Measurements from ENCODE around the gene POGK.
"Not testable (repeated sequence)": the region's sequence is repeated elsewhere in the genome, so short reads cannot be mapped to it uniquely, and the experiment has no call there.

Gene POGK, protein sequence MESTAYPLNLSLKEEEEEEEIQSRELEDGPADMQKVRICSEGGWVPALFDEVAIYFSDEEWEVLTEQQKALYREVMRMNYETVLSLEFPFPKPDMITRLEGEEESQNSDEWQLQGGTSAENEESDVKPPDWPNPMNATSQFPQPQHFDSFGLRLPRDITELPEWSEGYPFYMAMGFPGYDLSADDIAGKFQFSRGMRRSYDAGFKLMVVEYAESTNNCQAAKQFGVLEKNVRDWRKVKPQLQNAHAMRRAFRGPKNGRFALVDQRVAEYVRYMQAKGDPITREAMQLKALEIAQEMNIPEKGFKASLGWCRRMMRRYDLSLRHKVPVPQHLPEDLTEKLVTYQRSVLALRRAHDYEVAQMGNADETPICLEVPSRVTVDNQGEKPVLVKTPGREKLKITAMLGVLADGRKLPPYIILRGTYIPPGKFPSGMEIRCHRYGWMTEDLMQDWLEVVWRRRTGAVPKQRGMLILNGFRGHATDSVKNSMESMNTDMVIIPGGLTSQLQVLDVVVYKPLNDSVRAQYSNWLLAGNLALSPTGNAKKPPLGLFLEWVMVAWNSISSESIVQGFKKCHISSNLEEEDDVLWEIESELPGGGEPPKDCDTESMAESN

DNA sequence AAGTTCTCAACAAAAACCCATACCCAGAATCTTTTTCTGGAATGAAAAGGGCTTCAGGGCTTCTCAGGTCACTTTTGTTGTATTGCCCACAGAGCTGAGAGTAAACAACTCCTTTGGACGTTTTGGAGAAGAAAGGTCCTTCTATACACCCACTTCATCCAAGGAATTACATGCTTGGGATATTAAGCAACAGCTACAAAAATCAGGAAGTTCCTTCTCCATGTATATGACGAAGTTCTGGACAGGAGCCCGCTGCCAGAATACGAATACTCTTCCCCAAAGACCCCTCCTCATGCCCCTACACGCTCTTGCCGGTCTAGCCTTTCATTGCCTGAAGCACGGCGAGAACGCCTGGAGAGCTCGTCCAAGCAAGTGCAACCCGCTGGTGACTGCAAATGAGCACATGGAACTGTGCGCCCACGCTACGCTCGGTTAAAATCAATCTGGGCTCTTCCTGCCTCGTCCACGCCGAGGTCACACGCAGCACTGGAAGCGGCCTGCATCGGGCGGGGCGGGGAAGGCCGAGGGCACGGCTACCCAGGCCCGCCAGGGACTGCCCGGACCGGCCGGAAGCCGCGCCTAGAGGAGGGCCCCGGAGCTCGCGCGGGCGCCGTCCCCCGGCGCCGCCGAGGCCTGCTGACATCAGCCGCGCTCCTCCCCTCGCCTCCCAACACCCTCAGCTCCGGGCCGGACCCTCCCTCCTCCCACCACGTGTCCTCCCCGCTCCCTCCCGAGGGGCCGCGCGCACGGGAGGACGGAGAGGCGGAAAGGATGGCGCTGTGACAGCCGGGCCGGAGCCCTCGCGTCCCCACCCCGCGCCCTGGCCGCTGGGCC lies at the start of gene POGK:
TSS of gene POGK (plus strand) at position 710 of the 834 bp plus-strand sequence. CDS start 1,482 bp downstream, outside the sequence.
- no peak for DNase-seq (ENCODE audit: low spot score)

DNA sequence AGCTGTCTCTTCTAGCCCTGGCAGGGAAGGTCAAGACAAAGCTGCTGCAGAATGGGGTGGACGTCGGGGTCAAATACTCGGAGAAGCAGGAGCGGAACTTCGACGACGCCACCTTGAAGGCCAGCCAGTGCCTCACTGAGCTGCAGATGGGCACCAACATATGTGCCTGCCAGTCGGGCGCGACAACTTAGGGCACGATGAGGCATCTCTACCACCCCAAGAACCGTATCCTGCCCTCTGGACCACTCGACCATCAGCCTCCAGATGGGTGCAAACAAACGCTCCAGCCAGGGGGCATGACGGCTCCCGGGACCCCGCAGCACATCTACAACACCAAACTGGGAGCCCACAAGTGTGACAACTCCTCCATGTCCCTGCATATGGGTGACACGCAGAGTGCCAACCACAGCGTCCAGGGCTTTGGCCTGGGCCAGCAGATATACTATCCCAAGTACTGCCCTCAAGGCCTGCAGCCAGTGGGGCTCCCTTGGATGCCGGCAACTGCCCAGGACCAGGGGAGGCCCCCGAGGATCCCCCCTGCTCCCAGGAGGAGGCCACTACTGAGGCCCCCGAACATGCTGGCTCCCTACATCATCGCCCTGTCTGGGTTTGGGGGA lies 42.5 kb upstream of the POGK start:
- DNase-seq (ENCODE audit: low spot score): no peak

DNA sequence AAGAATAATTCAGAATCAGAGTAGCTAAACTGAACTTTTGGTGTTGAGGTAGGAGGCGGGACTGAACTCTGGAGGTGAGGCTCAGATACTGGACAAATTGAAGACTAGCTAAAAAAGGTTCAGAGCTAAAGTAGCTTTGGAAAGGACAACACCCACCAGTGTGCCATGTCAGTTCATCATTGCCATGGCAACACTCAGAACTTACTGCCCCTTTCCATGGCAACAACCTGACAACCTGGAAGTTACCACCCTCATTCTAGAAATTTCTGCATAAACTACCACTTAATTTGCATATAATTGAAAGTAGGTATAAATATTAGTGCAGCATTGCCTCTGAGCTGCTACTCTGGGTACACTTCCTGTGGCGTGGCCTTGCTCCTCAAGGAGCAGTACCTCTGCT lies 30.3 kb upstream of the POGK start:
- DNase-seq (ENCODE audit: low spot score): no peak

DNA sequence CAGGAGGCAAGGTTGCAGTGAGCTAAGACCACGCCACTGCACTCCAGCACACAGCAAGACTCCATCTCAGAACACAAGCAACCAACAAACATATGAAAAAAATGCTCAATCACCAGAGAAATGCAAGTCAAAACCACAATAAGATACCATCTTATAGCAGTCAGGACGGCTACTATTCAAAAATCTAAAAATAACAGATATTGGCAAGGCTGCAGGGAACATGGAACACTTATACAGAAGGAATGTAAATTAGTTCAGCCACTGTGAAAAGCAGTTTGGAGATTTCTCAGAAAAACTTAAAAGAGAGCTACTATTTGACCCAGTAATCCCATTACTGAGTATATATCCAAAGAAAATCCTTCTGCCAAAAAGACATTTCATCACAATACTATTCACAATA lies 27.6 kb upstream of the POGK start:
- no peak for DNase-seq (ENCODE audit: low spot score)

DNA sequence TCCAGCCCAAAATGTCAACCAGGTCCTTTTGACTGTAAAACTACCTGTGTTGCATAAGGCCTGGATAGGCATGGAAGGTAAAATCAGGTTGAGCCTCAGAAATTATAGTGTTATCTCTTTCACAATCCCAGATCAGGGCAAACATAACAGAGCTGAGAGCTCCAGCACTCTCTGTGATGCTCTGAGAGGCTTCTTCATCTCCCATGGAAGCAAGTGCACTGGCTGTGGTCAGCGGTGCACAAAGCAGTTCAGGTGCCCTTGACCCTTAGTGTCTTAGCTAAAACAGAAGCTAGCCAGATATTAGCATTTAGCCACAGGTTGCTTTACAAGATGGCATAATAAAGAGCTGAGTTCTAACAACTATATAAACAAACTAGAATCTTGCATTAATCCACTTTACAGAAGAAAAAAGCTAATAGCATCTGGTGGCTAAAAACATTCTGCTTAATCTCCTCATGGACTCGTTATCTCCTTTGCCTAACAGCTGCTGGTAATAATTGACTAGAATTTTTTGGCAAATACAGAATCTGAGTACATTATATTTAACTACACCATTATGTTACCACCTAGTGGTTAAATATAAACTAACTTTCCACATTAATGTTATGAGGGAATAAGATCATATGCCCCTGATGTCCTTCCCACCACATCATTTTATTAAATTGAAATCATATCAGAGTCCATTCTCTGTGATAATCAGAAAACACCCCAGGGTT lies 25.6 kb upstream of the POGK start:
- DNase-seq (ENCODE audit: low spot score): no peak

DNA sequence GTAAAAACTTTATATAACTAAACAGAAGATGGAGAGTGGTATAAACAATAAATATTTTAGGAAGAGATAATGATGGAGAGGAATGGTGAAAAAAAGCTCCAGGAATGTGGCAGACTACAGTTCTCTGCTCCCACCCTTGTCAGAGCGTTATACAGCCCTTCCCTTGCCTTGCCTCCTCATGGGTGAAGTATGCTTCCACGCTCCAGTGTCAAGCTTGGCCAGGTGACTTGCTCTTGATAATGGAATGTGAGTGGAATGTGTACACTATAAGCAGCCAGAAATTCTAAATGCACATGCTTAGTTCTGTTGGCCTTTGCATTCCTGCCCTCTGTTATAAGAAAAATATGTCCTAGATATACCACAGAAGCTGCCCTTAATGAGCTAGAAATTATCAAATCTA lies 24.7 kb upstream of the POGK start:
- no peak for DNase-seq (ENCODE audit: low spot score)

DNA sequence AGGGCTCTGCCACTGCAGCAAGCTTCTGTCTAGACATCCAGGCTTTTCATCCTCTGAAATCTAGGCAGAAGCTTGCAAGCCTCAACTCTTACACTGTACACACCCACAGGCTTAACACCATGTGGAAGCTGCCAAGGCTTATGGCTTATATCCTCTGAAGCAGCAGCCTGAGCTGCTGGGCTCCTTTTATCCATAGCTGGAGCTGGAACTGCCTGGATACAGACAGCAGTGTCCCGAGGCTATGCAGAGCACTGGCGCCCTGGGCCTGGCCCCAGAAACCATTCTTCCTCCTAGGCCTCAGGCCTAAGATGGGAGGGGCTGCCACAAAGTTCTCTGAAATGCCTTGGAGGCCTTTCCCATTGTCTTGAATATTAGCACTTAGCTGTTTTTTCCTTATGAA lies 19.3 kb upstream of the POGK start:
- no peak for DNase-seq (ENCODE audit: low spot score)

DNA sequence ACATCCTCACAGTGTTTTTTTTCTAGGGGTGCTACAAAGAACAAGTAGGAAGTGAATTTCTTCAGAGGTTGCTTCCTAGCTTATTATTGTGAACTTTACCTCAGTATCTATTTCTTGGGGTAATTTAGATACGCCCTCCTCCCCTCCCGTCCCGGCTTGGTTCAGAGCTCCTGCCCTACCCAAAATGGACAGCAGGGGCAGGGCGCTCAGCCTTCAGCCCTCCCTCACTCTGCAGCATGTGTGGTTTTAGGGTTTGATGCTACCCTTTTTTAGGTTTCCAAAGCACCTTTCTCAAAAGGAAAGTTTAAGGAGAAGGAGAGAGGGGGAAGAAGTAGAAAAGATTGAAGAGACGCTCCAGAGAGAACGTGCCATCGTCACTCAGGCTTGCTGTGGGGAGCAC lies 16.9 kb upstream of the POGK start:
- DNase-seq (ENCODE audit: low spot score): no peak

DNA sequence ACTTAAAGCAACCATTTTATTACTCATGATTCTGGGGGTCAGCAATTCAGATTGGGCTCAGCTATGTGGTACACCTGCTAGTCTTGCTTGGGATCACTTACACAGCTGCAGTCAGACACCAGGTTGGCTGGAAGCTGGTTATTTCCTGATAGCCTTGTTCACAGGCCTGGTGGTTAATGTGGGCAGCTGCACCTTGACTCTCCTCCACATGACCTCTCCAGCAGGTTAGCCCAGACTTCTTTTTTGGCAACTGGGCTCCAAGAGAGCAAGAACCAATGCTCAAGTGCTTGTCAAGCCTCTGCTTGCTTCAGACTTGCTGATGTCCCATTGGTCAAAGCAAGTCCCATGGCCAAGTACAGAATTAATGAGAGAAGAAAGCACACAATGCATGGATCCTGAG lies 11.8 kb upstream of the POGK start:
- no peak for DNase-seq (ENCODE audit: low spot score)

DNA sequence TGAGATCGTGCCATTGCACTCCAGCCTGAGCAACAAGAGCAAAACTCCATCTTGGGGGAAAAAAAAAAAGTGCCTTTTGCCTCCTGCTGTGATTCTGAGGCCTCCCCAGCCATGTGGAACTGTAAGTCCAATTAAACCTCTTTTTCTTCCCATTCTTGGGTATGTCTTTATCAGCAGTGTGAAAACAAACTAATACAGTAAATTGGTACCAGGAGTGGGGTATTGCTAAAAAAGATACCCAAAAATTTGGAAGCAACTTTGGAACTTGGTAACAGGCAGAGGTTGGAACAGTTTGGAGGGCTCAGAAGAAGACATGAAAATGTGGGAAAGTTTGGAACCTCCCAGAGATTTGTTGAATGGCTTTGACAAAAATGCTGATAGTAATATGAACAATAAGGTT lies 9.5 kb upstream of the POGK start:
- not testable (repeated sequence) for DNase-seq (ENCODE audit: low spot score)

DNA sequence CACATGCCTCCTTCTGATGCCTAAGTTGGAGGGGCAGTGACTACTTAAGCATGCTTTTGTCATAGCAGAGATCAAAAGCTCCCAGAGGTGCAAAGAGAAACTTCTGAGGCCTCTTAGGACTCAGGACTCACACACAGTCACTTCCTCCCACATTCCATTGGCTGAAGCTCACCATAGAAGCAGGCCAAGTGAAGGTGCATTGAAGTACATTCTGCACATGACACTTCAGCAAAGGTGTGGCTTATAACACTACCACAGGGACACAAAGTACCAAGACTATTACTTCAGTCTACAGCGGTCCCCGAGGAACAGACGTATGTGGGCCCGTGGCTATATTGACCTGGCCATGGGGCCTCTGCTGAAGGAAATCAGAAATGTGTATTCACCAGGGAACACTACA lies 2.5 kb upstream of the POGK start:
- no peak for DNase-seq (ENCODE audit: low spot score)

DNA sequence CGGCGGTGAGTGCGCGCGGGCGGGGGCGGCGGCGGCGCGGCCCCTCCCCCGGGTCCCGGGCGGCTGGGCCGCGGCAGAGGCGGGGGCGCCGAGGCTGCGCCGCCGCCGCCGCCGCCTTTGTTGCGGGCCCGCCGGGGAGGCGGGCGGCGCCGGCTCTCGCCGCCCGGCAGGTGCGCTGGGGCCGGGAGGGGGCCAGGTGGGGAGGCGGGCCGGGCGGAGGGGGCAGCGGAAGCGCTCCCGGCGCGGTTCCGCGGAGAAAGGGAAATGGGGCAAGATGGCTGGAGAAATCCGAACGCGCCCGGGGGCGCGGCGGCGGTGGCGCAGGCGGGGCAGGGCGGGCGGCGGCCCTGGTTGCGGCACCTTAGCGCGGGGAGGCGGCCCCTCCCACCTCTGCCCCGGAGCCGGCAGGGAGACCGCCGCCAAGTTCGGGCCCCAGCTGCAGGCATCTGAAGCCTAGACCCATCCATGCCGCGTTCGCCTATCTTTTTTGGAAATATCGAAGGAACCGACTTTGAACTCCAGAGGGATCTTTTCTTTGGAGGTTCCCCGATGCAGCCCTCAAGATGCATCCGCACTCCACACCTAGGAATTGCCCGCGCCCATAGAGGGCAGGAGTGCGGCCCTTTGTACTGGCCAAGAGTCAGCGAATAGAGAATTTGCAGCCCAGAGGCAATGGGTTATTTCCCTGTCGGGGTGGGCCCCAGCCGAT lies 479 bp downstream of the POGK start:
- DNase-seq (ENCODE audit: low spot score): no peak

DNA sequence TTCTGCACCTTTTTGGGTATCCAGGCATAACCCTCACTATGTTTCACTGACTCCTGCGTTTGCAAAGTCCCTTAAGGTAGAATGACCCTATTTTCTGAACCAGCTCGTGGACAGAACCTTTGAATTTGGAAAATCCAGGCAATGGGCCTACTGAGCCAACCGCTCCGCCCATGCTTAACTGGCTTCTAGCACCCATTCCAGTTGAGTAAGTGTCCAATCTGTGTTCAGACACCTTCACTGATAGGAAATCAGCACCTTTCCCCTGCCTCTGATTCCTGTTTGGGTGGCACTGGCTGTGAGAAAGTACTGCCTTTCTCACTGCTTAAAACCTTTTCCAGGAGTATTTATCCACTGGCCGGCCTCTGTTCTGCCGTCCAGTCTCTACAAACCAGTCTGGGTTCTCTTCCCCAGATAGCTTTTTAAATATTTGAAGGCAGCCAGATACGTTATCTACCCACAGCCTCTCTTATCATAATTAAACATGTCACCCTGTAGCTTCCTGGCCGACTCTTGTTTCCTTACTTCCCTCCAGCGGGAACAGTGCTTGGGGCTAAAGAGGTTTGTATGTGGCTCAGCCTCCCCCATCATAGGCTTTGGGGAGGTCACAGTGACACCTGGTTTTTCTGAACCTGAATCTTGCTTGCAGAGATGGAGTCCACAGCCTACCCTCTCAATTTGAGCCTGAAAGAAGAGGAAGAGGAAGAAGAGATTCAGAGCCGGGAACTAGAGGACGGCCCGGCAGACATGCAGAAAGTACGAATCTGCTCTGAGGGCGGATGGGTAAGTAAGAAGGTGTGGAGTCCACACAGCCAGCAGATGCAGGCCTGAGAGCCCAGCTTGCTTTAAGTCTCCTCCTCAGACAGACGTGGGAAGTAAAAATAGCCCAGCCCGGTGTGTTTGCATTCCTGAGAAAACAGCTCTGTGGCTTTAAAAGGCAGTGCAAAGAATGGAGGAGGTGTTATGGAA lies 1.3 kb downstream of the POGK start:
- no peak for DNase-seq (ENCODE audit: low spot score)

DNA sequence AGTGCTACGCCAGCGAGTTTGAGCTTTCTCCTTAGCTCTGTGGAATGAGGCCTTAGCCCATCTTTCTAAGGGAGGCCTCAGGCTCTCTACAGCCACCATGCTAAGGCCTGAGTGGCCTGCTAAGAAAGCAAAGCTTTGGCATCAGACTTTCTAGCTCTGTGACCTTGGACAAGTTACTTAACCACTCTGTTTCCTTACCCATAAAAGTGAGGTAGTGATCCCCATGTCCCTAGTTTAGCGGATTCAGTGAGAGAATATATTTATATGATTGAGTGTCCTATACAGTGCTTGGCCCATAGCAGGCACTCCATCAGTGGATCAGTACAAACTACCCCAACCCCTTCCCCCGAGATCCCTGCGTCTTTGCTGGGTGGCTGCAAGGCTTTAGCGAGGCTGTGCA lies 4.0 kb downstream of the POGK start:
- no peak for DNase-seq (ENCODE audit: low spot score)

DNA sequence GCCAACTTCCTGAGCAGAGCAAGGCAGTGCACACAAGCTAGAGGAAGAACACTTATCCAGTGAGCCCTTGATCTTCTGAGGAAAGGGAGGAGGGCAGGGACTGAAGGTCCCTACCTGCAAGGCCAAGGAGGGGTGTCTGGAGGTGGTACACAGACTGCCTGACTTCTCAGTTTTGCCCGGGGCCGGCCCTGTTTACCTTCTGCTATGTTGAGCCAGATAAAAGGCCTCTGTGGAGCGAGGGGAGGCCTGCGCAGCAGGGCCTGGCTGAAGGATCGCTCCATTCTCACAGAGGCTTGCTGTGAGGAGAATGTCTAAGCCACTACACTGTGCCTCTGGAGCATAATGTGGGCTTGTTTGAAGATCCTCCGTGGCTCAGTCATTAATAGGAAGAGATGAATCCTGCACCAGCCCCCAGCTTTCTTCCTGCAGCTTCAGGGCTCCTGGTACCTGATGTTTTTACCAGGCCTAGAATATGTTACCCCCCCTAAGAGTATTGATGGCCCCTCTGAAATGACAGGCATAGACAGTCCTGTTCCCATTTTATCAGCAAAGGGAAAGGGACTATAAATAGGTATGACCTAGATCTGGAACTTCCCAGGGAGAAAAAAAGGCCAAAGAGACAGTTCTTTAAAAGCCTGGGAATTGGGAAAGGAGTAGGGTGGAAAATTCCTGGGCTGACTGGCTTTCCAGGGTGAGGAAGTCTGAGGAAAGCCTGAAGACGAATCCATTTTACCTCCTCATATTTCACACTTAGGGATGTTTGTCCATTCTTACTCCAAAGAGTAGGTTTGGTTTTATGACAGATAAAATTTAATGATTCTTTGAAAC lies 4.7 kb downstream of the POGK start:
- DNase-seq (ENCODE audit: low spot score): no peak

DNA sequence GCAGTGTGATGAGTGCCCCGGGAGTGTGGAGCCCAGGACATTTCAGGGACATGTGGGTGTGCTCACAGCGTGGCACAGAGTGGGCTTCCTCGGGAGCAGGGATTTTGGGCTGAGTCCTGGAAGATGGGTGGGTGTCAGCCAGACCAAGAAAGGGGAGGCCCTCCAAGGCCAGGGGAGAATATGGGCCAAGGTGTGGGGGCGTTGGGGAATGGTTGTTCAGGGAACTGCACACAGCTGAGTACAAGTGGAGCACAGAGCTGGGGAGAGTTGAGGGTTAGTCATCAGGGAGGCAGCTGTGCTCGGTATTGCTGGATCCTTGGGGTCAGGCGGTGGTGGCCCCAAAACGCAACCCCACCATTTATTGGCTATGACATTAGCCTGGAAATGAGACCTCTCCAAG lies 5.5 kb downstream of the POGK start:
- no peak for DNase-seq (ENCODE audit: low spot score)

DNA sequence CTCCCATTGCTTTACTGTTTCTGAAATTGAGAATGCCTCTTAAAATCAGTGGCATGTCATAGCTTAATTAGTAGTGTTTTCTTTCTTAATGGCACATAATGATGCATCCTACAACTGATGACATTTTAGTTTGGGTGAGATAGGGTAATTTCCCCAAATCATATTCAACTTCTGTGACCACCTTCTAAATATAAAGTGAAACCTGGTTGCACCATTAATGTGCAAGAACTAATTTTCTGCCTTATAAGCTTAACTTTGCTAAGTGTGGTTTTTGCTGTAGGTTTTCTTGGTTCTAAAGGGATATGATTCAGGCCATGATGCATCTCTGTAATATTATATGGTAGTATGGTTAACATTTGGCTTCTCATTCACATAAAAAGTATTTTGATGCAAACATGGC lies 8.9 kb downstream of the POGK start:
- no peak for DNase-seq (ENCODE audit: low spot score)

DNA sequence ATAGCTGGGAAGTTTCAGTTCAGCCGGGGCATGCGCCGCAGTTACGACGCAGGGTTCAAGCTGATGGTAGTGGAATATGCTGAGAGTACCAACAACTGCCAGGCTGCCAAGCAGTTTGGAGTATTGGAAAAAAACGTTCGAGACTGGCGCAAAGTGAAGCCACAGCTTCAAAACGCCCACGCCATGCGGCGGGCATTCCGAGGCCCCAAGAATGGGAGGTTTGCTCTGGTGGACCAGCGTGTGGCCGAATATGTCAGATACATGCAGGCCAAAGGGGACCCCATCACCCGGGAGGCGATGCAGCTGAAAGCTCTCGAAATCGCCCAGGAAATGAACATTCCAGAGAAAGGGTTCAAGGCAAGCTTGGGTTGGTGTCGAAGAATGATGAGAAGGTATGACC lies 9.9 kb downstream of the POGK start:
- DNase-seq (ENCODE audit: low spot score): no peak

DNA sequence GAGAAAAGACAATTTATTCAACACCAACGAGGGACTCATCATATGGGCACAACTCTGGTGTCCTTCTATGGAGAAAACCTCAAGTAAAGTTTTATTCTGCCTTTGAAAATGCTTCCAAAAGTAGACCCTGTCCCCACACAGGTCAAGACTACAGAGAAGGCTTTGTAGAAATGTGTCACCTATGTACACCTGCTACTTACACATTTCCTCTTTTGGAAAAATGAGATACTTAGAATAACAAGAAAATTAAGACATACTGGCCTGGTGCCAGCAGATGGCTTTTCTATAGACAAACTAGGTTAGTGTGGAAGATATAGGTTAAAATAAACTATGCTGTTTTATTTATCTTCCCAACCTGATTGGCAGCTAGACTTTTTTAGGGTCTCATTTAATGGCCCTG lies 13.6 kb downstream of the POGK start:
- no peak for DNase-seq (ENCODE audit: low spot score)

All from hematopoietic multipotent progenitor cell treated with erythropoietin and hydrocortisone succinate and interleukin-3 and kit ligand, for 17 days (in vitro differentiated cells).